ENCODE data around the gene REPIN1.

Gene REPIN1

GRCh38 chr7:150360363-150361058 is 8.1 kb upstream of the REPIN1 start:
- no peak for DNase-seq (ENCODE audit: low read depth)

DNA sequence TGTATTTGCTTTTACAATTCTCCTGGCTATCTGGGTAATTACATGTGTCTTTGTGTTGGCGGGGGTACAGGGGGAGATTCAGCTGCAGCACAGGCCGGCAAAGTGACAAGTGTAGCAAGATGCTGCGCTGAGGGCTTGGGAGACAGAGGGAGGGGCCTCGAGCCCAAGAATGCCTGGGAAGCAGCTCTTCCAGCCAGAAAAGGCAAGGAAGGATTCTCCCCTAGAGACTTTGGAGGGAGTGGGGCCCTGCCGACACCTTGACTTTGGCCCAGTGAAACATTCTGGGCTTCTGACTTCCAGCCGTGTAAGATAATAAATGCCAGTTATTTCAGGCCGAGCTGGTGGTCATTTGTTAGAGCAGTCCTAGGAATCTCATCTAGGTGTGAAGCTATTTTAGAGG is 7.2 kb upstream of the REPIN1 start:
- no peak for DNase-seq (ENCODE audit: low read depth)

DNA sequence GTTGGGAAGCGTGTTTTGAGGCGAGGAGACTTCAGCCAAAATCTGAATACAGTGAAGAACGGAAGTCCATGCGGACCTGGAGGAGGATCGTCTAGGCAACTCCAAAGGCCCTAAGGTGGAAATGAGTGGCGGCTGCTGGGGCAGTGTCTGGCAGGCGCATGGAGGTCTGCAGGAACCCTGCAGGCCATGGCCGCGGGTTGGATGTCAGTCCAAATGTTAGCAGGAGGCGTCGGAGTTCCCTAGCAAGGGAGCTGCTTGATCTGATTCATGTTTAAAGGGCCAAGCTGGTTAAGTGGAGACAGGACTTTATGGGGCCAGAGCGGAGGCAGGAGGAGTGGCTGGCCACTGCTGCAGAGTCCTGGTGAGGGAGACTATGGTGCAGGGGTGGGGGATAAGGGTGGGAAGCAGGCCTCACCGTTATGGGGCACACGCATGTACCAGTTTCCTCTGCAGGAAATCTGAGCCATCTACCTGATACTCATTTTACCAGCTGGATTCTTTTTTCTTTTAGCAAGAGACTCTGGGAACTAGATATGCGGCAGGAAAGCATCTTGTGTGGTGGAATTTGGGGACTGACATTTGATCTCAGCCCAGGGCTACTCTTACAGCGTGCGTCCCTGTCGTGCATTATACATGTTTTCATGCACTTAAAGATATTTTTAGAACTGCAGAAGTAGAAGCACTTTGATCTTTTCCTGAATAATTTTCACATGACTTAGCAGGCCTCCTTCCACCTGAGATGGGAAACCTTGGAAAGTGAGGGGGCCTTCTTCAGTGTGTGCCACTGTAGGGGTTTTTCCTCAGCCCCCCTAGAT is 6.6 kb upstream of the REPIN1 start:
- no peak for DNase-seq (ENCODE audit: low read depth)

GRCh38 chr7:150363370-150363769 is 5.3 kb upstream of the REPIN1 start:
- no peak for DNase-seq (ENCODE audit: low read depth)

GRCh38 chr7:150363872-150364271 is 4.8 kb upstream of the REPIN1 start:
- no peak for DNase-seq (ENCODE audit: low read depth)

DNA sequence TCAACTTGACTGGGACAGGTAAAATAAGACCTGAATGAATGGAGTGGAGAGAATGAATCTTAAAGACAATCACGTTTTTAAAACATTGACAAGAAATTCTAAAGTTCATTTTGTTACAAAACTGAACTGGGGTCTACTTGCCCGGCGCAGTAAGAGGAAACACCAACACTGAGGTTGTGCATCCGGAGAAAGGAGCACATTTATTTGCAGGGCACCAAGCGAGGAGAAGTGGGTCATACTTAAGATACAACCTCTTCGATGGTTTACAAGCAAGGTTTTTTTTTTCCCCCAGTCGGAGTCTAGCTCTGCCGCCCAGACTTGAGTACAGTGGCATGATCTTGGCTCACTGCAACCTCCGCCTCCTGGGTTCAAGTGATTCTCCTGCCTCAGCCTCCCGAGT is 3.4 kb upstream of the REPIN1 start:
- DNase-seq (ENCODE audit: low read depth): no peak

GRCh38 chr7:150365673-150366398 is 2.8 kb upstream of the REPIN1 start:
- no peak for DNase-seq (ENCODE audit: low read depth)

DNA sequence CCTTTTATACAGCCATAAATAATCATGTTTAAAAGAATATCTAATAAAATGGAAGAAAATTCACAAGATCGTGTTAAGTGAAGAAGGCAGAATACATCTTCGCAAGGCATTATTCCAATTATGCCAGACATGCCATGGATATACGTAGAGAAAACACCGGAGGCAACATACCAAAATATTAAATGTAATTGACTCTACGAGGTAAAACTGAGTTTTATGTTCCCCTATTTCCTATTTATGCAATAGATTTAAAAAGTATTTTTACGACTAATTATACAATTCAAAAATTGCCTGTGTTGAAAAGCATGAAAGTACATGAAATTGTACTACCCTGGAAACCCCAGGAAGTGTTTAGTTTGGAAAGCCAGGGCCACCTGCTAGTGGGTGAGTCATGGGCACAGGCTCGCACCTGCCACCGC is 936 bp upstream of the REPIN1 start:
- no peak for DNase-seq (ENCODE audit: low read depth)

DNA sequence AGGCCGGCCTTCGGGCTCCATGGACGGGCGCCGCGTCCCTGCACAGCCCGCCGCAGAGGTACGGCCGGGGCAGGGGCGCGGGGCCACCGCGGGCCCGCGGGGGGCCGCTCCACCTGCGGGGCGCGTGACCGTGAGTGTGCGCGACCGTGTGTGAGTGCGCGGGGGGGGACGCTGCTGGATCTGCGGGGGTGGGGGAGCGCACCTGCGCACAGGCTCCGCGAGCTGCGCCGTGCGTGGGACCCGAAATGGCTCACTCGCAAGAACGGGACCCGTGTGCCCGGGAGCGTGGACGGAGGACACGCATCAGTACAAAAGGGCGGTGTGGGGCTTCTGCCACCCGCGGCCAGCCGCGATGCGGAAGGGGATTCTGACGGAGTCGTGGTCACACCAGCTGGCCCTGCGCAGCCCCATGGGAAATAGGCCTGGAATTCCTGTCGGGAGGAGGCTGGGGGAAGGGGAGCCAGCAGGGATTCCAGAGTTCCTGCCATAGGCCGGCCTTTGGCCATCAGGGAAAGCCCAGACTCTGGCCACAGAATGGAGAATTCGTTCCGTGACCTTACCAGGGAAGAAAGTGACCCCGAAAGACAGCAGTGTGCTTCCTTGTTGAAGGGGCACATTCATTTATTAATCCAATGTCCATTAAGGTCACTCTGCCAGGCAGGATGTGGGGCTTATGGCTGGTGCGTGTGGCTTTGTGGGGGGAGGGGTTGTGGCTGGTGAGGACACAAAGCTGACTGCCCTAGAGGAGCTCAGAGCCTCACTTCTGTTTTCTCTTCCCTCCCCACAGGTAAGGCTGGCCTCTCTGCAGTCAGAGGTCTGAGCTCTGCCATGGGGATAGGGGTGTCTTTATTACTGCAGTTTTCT is 494 bp downstream of the REPIN1 start:
- no peak for DNase-seq (ENCODE audit: low read depth)

DNA sequence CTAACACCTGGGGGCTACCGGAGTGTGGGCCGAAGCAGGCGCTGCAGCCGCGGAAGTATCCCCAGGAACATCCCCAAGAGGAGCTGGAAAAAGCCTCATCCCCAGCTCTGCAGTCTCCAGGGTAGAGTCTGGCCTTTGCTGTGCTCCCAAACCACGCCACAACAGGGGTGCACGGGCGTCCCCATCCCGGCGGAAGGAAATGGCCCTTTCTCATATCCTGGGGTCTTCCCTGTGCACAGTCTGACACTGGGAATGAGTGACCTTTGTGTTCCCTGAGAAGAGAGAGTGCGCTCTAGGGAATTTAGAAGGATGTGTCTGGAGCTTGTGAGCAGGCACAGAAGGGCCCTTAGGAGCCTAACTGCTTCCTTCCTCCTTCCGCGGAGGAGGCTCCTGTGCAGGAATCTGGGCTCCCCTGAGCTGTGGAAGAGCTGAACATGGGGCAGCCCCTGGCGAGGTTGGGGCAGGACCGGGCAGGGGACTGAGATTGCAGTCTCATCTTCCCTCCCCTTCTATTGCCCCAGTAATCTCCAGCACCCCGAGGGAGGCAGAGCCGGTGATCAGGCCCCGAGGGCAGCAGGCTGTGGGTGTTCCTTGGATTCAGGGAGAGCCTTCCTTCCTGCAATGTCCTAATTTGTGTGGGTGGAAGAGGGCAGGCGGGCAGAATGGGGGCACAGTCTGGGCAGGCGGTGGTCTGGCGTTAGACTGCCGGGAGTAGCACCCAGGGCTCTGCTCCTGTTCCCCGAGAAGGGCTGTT is 1.3 kb downstream of the REPIN1 start:
- DNase-seq (ENCODE audit: low read depth): no peak

- peak; percentile 51 for DNase-seq (ENCODE audit: low read depth)
These were observed 2.0 kb downstream of the REPIN1 start for GRCh38 chr7:150370612-150371071.

GRCh38 chr7:150371131-150371995 is 2.7 kb downstream of the REPIN1 start:
- no peak for DNase-seq (ENCODE audit: low read depth)

DNA sequence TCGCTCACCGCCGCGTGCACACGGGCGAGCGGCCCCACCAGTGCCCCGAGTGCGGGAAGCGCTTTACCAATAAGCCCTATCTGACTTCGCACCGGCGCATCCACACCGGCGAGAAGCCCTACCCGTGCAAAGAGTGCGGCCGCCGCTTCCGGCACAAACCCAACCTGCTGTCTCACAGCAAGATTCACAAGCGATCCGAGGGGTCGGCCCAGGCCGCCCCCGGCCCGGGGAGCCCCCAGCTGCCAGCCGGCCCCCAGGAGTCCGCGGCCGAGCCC is 3.3 kb downstream of the REPIN1 start:
- no peak for DNase-seq (ENCODE audit: low read depth)

- no peak for DNase-seq (ENCODE audit: low read depth)
These were observed 3.8 kb downstream of the REPIN1 start for GRCh38 chr7:150372271-150373048.

GRCh38 chr7:150373049-150373801 is 4.6 kb downstream of the REPIN1 start:
- no peak for DNase-seq (ENCODE audit: low read depth)

DNA sequence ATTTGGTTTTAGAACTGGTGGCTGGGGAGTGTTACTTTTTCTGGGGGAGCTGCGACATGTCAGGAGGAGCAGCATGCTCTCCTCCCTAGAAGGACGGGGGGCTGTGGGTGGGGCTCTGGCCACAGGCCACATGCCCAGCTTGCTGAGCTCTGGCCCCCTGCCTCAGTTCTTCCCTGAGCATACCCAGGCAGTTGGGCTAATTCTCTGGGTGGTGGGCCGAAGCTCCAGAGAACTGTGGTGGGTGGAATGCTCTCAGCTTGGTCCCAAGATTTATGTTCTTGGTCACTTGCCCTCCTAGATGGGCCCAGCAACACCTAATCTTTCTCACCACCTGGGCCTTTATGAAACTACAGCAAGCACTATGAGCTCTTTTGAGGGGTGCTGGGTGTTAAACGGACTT is 5.4 kb downstream of the REPIN1 start:
- no peak for DNase-seq (ENCODE audit: low read depth)

DNA sequence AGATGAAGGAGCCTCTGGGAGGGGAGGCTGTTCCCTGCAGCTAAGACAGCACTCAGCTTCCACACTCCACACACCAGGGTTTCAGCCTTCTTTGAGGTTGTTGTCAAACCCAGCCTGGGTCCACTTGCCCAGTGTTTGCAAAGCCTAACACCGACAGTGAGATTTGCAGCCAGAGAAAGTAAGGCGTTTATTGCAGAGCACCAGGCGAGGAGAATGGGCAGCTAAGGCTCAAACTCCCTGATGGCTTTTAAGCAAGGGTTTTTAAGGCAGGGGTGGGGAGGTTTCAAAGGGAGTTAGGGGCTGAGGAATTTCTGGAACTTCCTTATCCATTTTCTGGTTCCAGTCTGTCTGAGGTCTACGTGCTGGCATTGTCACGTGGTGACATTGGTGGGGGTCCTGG is 5.8 kb downstream of the REPIN1 start:
- no peak for DNase-seq (ENCODE audit: low read depth)

DNA sequence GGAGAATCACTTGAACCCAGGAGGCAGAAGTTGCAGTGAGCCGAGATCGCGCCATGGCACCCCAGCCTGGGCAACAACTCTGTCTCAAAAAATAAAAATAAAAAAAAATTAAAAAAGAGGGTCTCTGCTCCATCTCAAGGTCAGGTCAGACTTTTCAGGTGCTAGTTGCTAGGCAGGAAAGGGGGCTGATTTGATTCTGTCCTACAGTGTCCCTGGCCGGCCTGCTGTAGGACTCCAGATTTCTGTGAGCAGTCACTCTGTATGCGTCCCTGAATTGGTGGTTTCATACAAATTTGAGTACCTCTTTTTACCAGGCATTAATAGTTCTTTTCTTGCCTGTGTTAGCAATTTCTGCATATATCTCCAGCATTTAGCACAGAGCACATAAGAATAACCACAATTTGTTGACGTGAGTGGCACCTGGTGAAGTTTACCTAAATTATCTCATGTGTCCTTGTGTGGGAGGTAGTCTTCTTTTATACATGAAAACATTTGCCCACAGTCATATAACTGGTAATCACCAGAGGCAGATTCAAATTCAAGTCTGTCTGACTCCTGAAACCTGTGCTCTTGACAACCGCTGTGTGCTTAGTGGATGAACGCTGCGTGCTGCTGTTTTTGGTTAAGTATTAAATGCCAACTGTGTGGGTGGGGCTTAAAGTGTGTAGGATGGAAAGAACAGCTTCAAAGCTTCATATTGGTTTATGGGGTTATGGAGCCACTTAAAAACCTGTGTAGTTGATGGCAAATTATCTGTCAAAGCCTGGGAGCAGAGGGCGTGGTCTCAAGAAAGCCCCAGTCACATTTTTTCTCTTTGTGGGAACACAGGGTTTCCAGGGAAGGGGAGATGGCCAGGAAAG is 7.3 kb downstream of the REPIN1 start:
- DNase-seq (ENCODE audit: low read depth): no peak
